ENCODE measurements around the gene CALML4.
"Not testable (repeated sequence)": the region's sequence is repeated elsewhere in the genome, so short reads cannot be mapped to it uniquely, and the experiment has no call there.

The CALML4 gene

GRCh38 chr15:68224546-68225250 lies 19.6 kb upstream of the CALML4 start:
- DNase-seq (ENCODE audit: low read depth): no peak

GRCh38 chr15:68224108-68224507 lies 19.0 kb upstream of the CALML4 start:
- DNase-seq (ENCODE audit: low read depth): no peak

GRCh38 chr15:68223171-68223570 lies 18.0 kb upstream of the CALML4 start:
- DNase-seq (ENCODE audit: low read depth): no peak

- DNase-seq (ENCODE audit: low read depth): not testable (repeated sequence)
Measured at GRCh38 chr15:68222432-68222743, 17.3 kb upstream of the CALML4 start.

GRCh38 chr15:68221530-68222431 lies 16.6 kb upstream of the CALML4 start:
- DNase-seq (ENCODE audit: low read depth): not testable (repeated sequence)

- no peak for DNase-seq (ENCODE audit: low read depth)
Measured at GRCh38 chr15:68220967-68221366, 15.8 kb upstream of the CALML4 start.

- DNase-seq (ENCODE audit: low read depth): no peak
Measured at GRCh38 chr15:68220489-68220888, 15.4 kb upstream of the CALML4 start.

GRCh38 chr15:68218847-68219798 lies 14.0 kb upstream of the CALML4 start:
- DNase-seq (ENCODE audit: low read depth): no peak

GRCh38 chr15:68218331-68218730 lies 13.2 kb upstream of the CALML4 start:
- DNase-seq (ENCODE audit: low read depth): no peak

GRCh38 chr15:68217341-68217740 lies 12.2 kb upstream of the CALML4 start:
- DNase-seq (ENCODE audit: low read depth): no peak

- DNase-seq (ENCODE audit: low read depth): no peak
Measured at GRCh38 chr15:68214838-68215254, 9.7 kb upstream of the CALML4 start.

GRCh38 chr15:68213991-68214837 lies 9.1 kb upstream of the CALML4 start:
- no peak for DNase-seq (ENCODE audit: low read depth)

- not testable (repeated sequence) for DNase-seq (ENCODE audit: low read depth)
Measured at GRCh38 chr15:68213491-68213845, 8.3 kb upstream of the CALML4 start.

GRCh38 chr15:68211656-68212320 lies 6.7 kb upstream of the CALML4 start:
- no peak for DNase-seq (ENCODE audit: low read depth)

- DNase-seq (ENCODE audit: low read depth): peak; percentile 24
Measured at GRCh38 chr15:68210821-68211655, 5.9 kb upstream of the CALML4 start.

- no peak for DNase-seq (ENCODE audit: low read depth)
Measured at GRCh38 chr15:68210409-68210756, 5.3 kb upstream of the CALML4 start.

- no peak for DNase-seq (ENCODE audit: low read depth)
Measured at GRCh38 chr15:68209735-68210408, 4.7 kb upstream of the CALML4 start.

GRCh38 chr15:68209272-68209671 lies 4.1 kb upstream of the CALML4 start:
- no peak for DNase-seq (ENCODE audit: low read depth)

- no peak for DNase-seq (ENCODE audit: low read depth)
Measured at GRCh38 chr15:68208636-68209240, 3.6 kb upstream of the CALML4 start.
